ENCODE data around the gene RABGAP1. TPM values are rescaled to one million over a fixed set of nuclear protein-coding genes. Genes with fewer than 3 reads are reported as not detected.

Gene RABGAP1
- total and polyA plus RNA-seq, 10 of the 15 experiments (the other 5 are each of a cell fraction or from before 2014, with no cell fraction given) = 2.6 to 31.6 (median 12.5) TPM

GRCh38 chr9:122936464-122936863 lies 4.4 kb upstream of the RABGAP1 start:
- SMC1A ChIA-PET (ENCODE audit: uncharacterized antibody, unreplicated experiment) = interaction anchor here (2.4 kb wide), 1 partner anchor 11 kb away, joined by 6 read pairs; no protein-coding TSS in a partner anchor
- FAIRE-seq = no peak
- no peak overlapping the region for H3K27ac ChIP-seq (ENCODE audit: control insufficient read depth, insufficient read depth)

GRCh38 chr9:122936883-122937282 lies 3.9 kb upstream of the RABGAP1 start:
- CTCF ChIA-PET = no interaction called here
- no TSS peak for BruUV-seq (replicated peaks)
- 5% methylated on average over 1 of the region's 1 CpG for WGBS (ENCODE audit: insufficient coverage, insufficient replicate concordance, low lambda C conversion rate, missing lambda C conversion rate)
- TF ChIP-seq CTCF (IDR thresholded peaks at IDR 0.05 in 2 of 3, conservative IDR thresholded peaks at IDR 0.05 in 1 of 3; ENCODE audit: control insufficient read depth in 2 of 3, extremely low read depth in 1 of 3, insufficient read depth in 1 of 3, low read depth in 3 of 3, low read length in 3 of 3) (no peak), RUNX3 (IDR thresholded peaks at IDR 0.05; ENCODE audit: low read length) (no peak), PAX5 (IDR thresholded peaks at IDR 0.05; ENCODE audit: borderline replicate concordance, low read depth, low read length) (no peak), ZZZ3 (IDR thresholded peaks at IDR 0.05; ENCODE audit: control insufficient read depth, insufficient read length, low read depth) (no peak), IRF3 (IDR thresholded peaks at IDR 0.05) (no peak), BCL3 (IDR thresholded peaks at IDR 0.05; ENCODE audit: borderline replicate concordance, insufficient read depth, low read depth, low read length, poor library complexity, severe bottlenecking) (no peak), ZNF274 (IDR thresholded peaks at IDR 0.05; ENCODE audit: insufficient read depth, insufficient read length) (no peak), NFYA (IDR thresholded peaks at IDR 0.05; ENCODE audit: borderline replicate concordance, low read depth, low read length) (no peak)
- intact Hi-C loops (cut with micrococcal nuclease; ENCODE audit: unreplicated experiment) = no loop called here
- no peak for FAIRE-seq
- in situ Hi-C loops (cut with MboI) = no loop called here
- DNase-seq (ENCODE audit: low read depth, low spot score) = no peak
- H3K27ac ChIP-seq (ENCODE audit: control insufficient read depth, insufficient read depth) = no peak overlapping the region
- H3K4me1 ChIP-seq (ENCODE audit: control insufficient read depth, insufficient read depth, low read length) = peaks cover 9% of the 10 kb centered on the region; the same call in 1 of the 2 replicates
- H3K4me2 ChIP-seq (ENCODE audit: control insufficient read depth, insufficient read depth) = no peak overlapping the region
- H3K36me3 ChIP-seq (ENCODE audit: control insufficient read depth in 2 of 2, insufficient read depth in 2 of 2, low read length in 1 of 2) = peaks cover 0 to 19% of the 10 kb centered on the region in 2 experiments; a peak in 1 of 4 replicates
- SMC1A ChIA-PET (ENCODE audit: uncharacterized antibody, unreplicated experiment) = interaction anchor here (2.4 kb wide), 1 partner anchor 11 kb away, joined by 6 read pairs; no protein-coding TSS in a partner anchor
- no peaks in the 10 kb centered on the region for H3K27me3 ChIP-seq (replicated peaks in 1 of 2; ENCODE audit: control insufficient read depth in 2 of 2, insufficient read depth in 2 of 2, low read length in 1 of 2)
- H3K79me2 ChIP-seq (ENCODE audit: control insufficient read depth, insufficient read depth, low read length) = peaks cover 44% of the 10 kb centered on the region
- no peak overlapping the region for H2AFZ ChIP-seq (ENCODE audit: control insufficient read depth, low read depth, low read length)
- no peaks in the 10 kb centered on the region for H4K20me1 ChIP-seq (ENCODE audit: control insufficient read depth, insufficient read depth)
- no peak overlapping the region for H3K4me3 ChIP-seq
- ATAC-seq = no peak
- no peak overlapping the region for H3K9ac ChIP-seq (ENCODE audit: control insufficient read depth, insufficient read depth, low read length)
- RAD21 ChIA-PET (ENCODE audit: unreplicated experiment) = no interaction called here
- POLR2A ChIA-PET = no interaction called here
- no peaks in the 10 kb centered on the region for H3K9me3 ChIP-seq (replicated peaks; ENCODE audit: control insufficient read depth, insufficient read depth, low read length)

More at GRCh38 chr9:122936464-122936863, 4.4 kb upstream of the RABGAP1 start:
- DNase-seq (ENCODE audit: low read depth, low spot score) = no peak
- H3K36me3 ChIP-seq (ENCODE audit: control insufficient read depth in 2 of 2, insufficient read depth in 2 of 2, low read length in 1 of 2) = peaks cover 0 to 19% of the 10 kb centered on the region in 2 experiments; a peak in 1 of 4 replicates
- POLR2A ChIA-PET = interaction anchor here (1.0 kb wide), 1 partner anchor 31 kb away, joined by 3 read pairs; the partner anchor contains the start of gene RC3H2
- no peaks in the 10 kb centered on the region for H3K27me3 ChIP-seq (replicated peaks in 1 of 2; ENCODE audit: control insufficient read depth in 2 of 2, insufficient read depth in 2 of 2, low read length in 1 of 2)
- intact Hi-C loops (cut with micrococcal nuclease; ENCODE audit: unreplicated experiment) = no loop called here
- H3K4me3 ChIP-seq = no peak overlapping the region
- no peaks in the 10 kb centered on the region for H4K20me1 ChIP-seq (ENCODE audit: control insufficient read depth, insufficient read depth)
- TF ChIP-seq BACH1 (IDR thresholded peaks at IDR 0.05; ENCODE audit: borderline replicate concordance) (no peak), TAF1 (IDR thresholded peaks at IDR 0.05; ENCODE audit: borderline replicate concordance, low read depth, low read length) (no peak), STAT1 (conservative IDR thresholded peaks at IDR 0.05) (no peak), IRF3 (IDR thresholded peaks at IDR 0.05) (no peak)
- peaks cover 44% of the 10 kb centered on the region for H3K79me2 ChIP-seq (ENCODE audit: control insufficient read depth, insufficient read depth, low read length)
- CTCF ChIA-PET = no interaction called here
- ATAC-seq = no peak
- H3K4me2 ChIP-seq (ENCODE audit: control insufficient read depth, insufficient read depth) = no peak overlapping the region
- BruUV-seq (replicated peaks) = no TSS peak
- no peak overlapping the region for H3K9ac ChIP-seq (ENCODE audit: control insufficient read depth, insufficient read depth, low read length)
- H3K9me3 ChIP-seq (replicated peaks; ENCODE audit: control insufficient read depth, insufficient read depth, low read length) = no peaks in the 10 kb centered on the region
- in situ Hi-C loops (cut with MboI) = no loop called here
- H2AFZ ChIP-seq (ENCODE audit: control insufficient read depth, low read depth, low read length) = no peak overlapping the region
- 97% methylated on average over 5 of the region's 5 CpGs for WGBS (ENCODE audit: insufficient coverage, insufficient replicate concordance, low lambda C conversion rate, missing lambda C conversion rate)
- H3K4me1 ChIP-seq (ENCODE audit: control insufficient read depth, insufficient read depth, low read length) = peaks cover 9% of the 10 kb centered on the region; the same call in 1 of the 2 replicates
- RAD21 ChIA-PET (ENCODE audit: unreplicated experiment) = no interaction called here
